SK-N-SH (cell line): ENCODE results near the gene INHBA. TPM values are rescaled to one million over a fixed set of nuclear protein-coding genes. Genes with fewer than 3 reads are reported as not detected.

ENCODE experiments used
- CTCF ChIA-PET: fragments of 300-600, 350-600 bp; formaldehyde crosslinking; extraction: SDS; loops from one replicate; lab custom pipeline; 2021; lab: Yijun Ruan, JAX
- POLR2A ChIA-PET: fragments of 350-600 bp; sonication (Branson Sonifier 250); formaldehyde crosslinking; extraction: SDS; loops from one replicate; lab custom pipeline; 2020; ENCODE audit warnings: antibody characterized with exemption, inconsistent platforms; lab: Yijun Ruan, JAX
- DNase-seq: peaks from one replicate; pipeline ENCODE4 v3.0.0; 2012
- H2AFZ ChIP-seq: fragments of 200-600 bp; sonication (generic); 2 replicates; pipeline ENCODE4 v1.8.1; 2016; ENCODE audit warnings: antibody characterized with exemption, mild to moderate bottlenecking, low read depth
- H3F3A ChIP-seq: fragments of 200-600 bp; sonication (generic); replicated peaks from 2 replicates; pipeline ENCODE3; 2016; ENCODE audit warnings: antibody characterized with exemption, mild to moderate bottlenecking; ENCODE audit not compliant: insufficient read depth
- H3K27ac ChIP-seq, 2 experiments: fragments of 200-500 bp in 1 of 2; fragments of 200-600 bp in 1 of 2; sonication (Bioruptor generic) in 1 of 2; sonication (generic), shearing (Covaris generic) in 1 of 2; 2 replicates each; pipeline versions ENCODE4 v1.5.1 to v1.6.1; 2014 to 2016; ENCODE audit warnings: low read depth in 2 of 2, inconsistent platforms in 1 of 2, low read length in 1 of 2, mild to moderate bottlenecking in 1 of 2, mixed read lengths in 1 of 2
- H3K27me3 ChIP-seq: fragments of 200-600 bp; sonication (generic), shearing (Covaris generic); 2 replicates; pipeline ENCODE4 v1.6.1; 2016; ENCODE audit warnings: mixed run types; ENCODE audit not compliant: insufficient read depth
- H3K36me3 ChIP-seq, 2 experiments: fragments of 200-500 bp in 1 of 2; fragments of 200-600 bp in 1 of 2; sonication (Bioruptor generic) in 1 of 2; sonication (generic) in 1 of 2; replicated peaks in 1 of 2; 2 replicates each; pipeline versions ENCODE3 to v1.5.1; 2014 to 2016; ENCODE audit warnings: low read length in 1 of 2, mild to moderate bottlenecking in 1 of 2; ENCODE audit not compliant: insufficient read depth in 2 of 2, control insufficient read depth in 1 of 2
- H3K4me1 ChIP-seq, 2 experiments: fragments of 200-500 bp in 1 of 2; fragments of 200-600 bp in 1 of 2; sonication (Bioruptor generic) in 1 of 2; sonication (generic), shearing (Covaris generic) in 1 of 2; 2 replicates each; pipeline versions ENCODE4 v1.5.1 to v1.6.1; 2014 to 2016; ENCODE audit warnings: low read depth in 1 of 2, low read length in 1 of 2, mixed run types in 1 of 2; ENCODE audit not compliant: insufficient read depth in 2 of 2, control insufficient read depth in 1 of 2
- H3K4me2 ChIP-seq: fragments of 200-600 bp; sonication (generic), shearing (Covaris generic); 2 replicates; pipeline ENCODE4 v1.6.1; 2017; ENCODE audit warnings: mixed run types
- H3K4me3 ChIP-seq, 2 experiments: fragments of 200-500 bp in 1 of 2; fragments of 200-600 bp in 1 of 2; sonication (Bioruptor generic) in 1 of 2; sonication (generic), shearing (Covaris generic) in 1 of 2; 2 replicates each; pipeline versions ENCODE4 v1.5.1 to v1.8.1; 2014 to 2016; ENCODE audit warnings: low read depth in 2 of 2, inconsistent platforms in 1 of 2, low read length in 1 of 2, mild to moderate bottlenecking in 1 of 2, mixed read lengths in 1 of 2, moderate library complexity in 1 of 2
- H3K79me2 ChIP-seq: fragments of 200-600 bp; sonication (generic); 2 replicates; pipeline ENCODE4 v1.8.1; 2017; ENCODE audit warnings: mild to moderate bottlenecking; ENCODE audit not compliant: insufficient read depth
- H3K9ac ChIP-seq: fragments of 200-600 bp; sonication (generic); 2 replicates; pipeline ENCODE4 v1.6.1; 2017; ENCODE audit warnings: mixed run types
- H3K9me2 ChIP-seq: fragments of 200-600 bp; sonication (generic); 2 replicates; pipeline ENCODE4 v1.6.1; 2017; ENCODE audit warnings: mixed run types
- H3K9me3 ChIP-seq: fragments of 200-600 bp; sonication (generic); 2 replicates; pipeline ENCODE4 v1.6.1; 2017; ENCODE audit warnings: mixed run types, mild to moderate bottlenecking, moderate library complexity
- H4K20me1 ChIP-seq: fragments of 200-600 bp; sonication (generic); 2 replicates; pipeline ENCODE4 v1.6.1; 2017; ENCODE audit warnings: mild to moderate bottlenecking, mixed run types; ENCODE audit not compliant: insufficient read depth
- EZH2phosphoT487 ChIP-seq: fragments of 200-600 bp; sonication (generic); IDR thresholded peaks from 2 replicates; pipeline ENCODE4 v1.6.1; 2017; ENCODE audit warnings: low read depth, mixed run types, mild to moderate bottlenecking, antibody characterized with exemption, moderate library complexity, borderline replicate concordance
- FOSL2 ChIP-seq: IDR thresholded peaks from 2 replicates; pipeline ENCODE4 v1.4.0; 2012; ENCODE audit warnings: low read depth, mild to moderate bottlenecking, moderate library complexity, borderline replicate concordance
- FOXM1 ChIP-seq: IDR thresholded peaks from 2 replicates; pipeline ENCODE4 v1.4.0; 2012; ENCODE audit warnings: low read depth, mild to moderate bottlenecking
- GABPA ChIP-seq: IDR thresholded peaks from 2 replicates; pipeline ENCODE4 v1.4.0; 2012; ENCODE audit warnings: low read depth, mild to moderate bottlenecking
- GATA2 ChIP-seq: sonication (generic); formaldehyde crosslinking; IDR thresholded peaks from 2 replicates; pipeline ENCODE4 v1.5.0; 2020; ENCODE audit warnings: mild to moderate bottlenecking, missing genetic modification reagents
- IRF3 ChIP-seq: fragments of 150-350 bp; IDR thresholded peaks from 2 replicates; pipeline ENCODE4 v1.6.1; 2016; ENCODE audit warnings: mild to moderate bottlenecking, low read depth, low read length
- MEF2A ChIP-seq: IDR thresholded peaks from 2 replicates; pipeline ENCODE4 v1.4.0; 2012; ENCODE audit warnings: low read depth, borderline replicate concordance
- NFIC ChIP-seq: IDR thresholded peaks from 2 replicates; pipeline ENCODE4 v1.4.0; 2012; ENCODE audit warnings: borderline replicate concordance
- NRF1 ChIP-seq: IDR thresholded peaks from 2 replicates; pipeline ENCODE4 v1.6.1; 2012; ENCODE audit warnings: low read depth, mild to moderate bottlenecking, low read length
- PBX3 ChIP-seq: IDR thresholded peaks from 2 replicates; pipeline ENCODE4; 2012
- POLR2AphosphoS5 ChIP-seq: IDR thresholded peaks from 2 replicates; pipeline ENCODE4 v1.6.1; 2012; ENCODE audit warnings: low read depth, low read length
- RAD21 ChIP-seq: IDR thresholded peaks from 2 replicates; pipeline ENCODE4 v1.6.1; 2012; ENCODE audit warnings: mild to moderate bottlenecking, low read length
- RXRA ChIP-seq: IDR thresholded peaks from 2 replicates; pipeline ENCODE4 v1.4.0; 2012; ENCODE audit warnings: low read depth, mild to moderate bottlenecking, borderline replicate concordance
- SIN3A ChIP-seq: IDR thresholded peaks from 2 replicates; pipeline ENCODE4 v1.6.1; 2012; ENCODE audit warnings: low read depth, mild to moderate bottlenecking, low read length, moderate library complexity, borderline replicate concordance
- TAF1 ChIP-seq: IDR thresholded peaks from 2 replicates; pipeline ENCODE4 v1.6.1; 2012; ENCODE audit warnings: low read depth, mild to moderate bottlenecking, low read length, moderate library complexity, borderline replicate concordance
- ZBTB33 ChIP-seq: IDR thresholded peaks from 2 replicates; pipeline ENCODE4 v1.4.0; 2012; ENCODE audit warnings: low read depth, borderline replicate concordance
- polyA plus RNA-seq, 3 experiments: library from polyadenylated mRNA; depleted of rRNA; stranded (reverse); fragments of >200 nt; gene quantifications; 2 replicates each; pipeline ENCODE4 v1.2.3, GENCODE V29; 2012
- TF ChIP-seq, protein P1 (sequence below): fragments of 200-600 bp; sonication (generic); IDR thresholded peaks from 2 replicates; pipeline ENCODE4 v1.6.1; 2017; ENCODE audit warnings: antibody characterized with exemption, mild to moderate bottlenecking, moderate library complexity

The INHBA gene
- polyA plus RNA-seq, 1 of the 3 experiments (the other 2 are of a cell fraction): 81.0 TPM

- H3K27ac ChIP-seq: no peak overlapping the region
- no peaks in the 10 kb centered on the region for H3K9me2 ChIP-seq
- CTCF ChIA-PET: interaction anchor here (0.5 kb wide), 1 partner anchor 348 kb away, joined by 3 read pairs; no protein-coding TSS in a partner anchor
- peaks cover 0 to 5% of the 10 kb centered on the region in 2 experiments for H3K36me3 ChIP-seq
- H4K20me1 ChIP-seq: no peaks in the 10 kb centered on the region
- H3K79me2 ChIP-seq: no peaks in the 10 kb centered on the region
- no peak overlapping the region for H3K9ac ChIP-seq
- no peak overlapping the region for H2AFZ ChIP-seq
- no peak overlapping the region for H3K4me2 ChIP-seq
- H3K4me3 ChIP-seq: no peak overlapping the region
- DNase-seq: no peak
- TF ChIP-seq NRF1 (no peak), NFIC (no peak), MEF2A (no peak), PBX3 (no peak), TAF1 (no peak), FOSL2 (no peak), IRF3 (no peak), FOXM1 (no peak), SIN3A (no peak), EZH2phosphoT487 (no peak), GATA2 (CRISPR knock-in tag) (no peak), RXRA (no peak), RAD21 (no peak), GABPA (no peak), POLR2AphosphoS5 (no peak), ZBTB33 (no peak)
- TF ChIP-seq, protein P1, sequence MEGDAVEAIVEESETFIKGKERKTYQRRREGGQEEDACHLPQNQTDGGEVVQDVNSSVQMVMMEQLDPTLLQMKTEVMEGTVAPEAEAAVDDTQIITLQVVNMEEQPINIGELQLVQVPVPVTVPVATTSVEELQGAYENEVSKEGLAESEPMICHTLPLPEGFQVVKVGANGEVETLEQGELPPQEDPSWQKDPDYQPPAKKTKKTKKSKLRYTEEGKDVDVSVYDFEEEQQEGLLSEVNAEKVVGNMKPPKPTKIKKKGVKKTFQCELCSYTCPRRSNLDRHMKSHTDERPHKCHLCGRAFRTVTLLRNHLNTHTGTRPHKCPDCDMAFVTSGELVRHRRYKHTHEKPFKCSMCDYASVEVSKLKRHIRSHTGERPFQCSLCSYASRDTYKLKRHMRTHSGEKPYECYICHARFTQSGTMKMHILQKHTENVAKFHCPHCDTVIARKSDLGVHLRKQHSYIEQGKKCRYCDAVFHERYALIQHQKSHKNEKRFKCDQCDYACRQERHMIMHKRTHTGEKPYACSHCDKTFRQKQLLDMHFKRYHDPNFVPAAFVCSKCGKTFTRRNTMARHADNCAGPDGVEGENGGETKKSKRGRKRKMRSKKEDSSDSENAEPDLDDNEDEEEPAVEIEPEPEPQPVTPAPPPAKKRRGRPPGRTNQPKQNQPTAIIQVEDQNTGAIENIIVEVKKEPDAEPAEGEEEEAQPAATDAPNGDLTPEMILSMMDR: no peak
- H3K27me3 ChIP-seq: no peaks in the 10 kb centered on the region
- no peaks in the 10 kb centered on the region for H3F3A ChIP-seq
- no peaks in the 10 kb centered on the region for H3K4me1 ChIP-seq
- POLR2A ChIA-PET: no interaction called here
- H3K9me3 ChIP-seq: no peaks in the 10 kb centered on the region
Observed at GRCh38 chr7:41745451-41745850, 42.6 kb upstream of the INHBA start.
